Endodermal cell (in vitro differentiated cells): ENCODE measurements around the gene RHOT2. TPM values are rescaled to one million over a fixed set of nuclear protein-coding genes. Genes with fewer than 3 reads are reported as not detected.

Experiments used
- DNase-seq: peaks from one replicate; pipeline ENCODE4 v3.0.0-alpha.2; 2017
- H3K27ac ChIP-seq: 2 replicates; pipeline ENCODE4 v1.5.1; 2013; ENCODE audit warnings: mild to moderate bottlenecking, low read depth, low read length, moderate library complexity
- H3K27me3 ChIP-seq: 2 replicates; pipeline ENCODE4 v1.6.1; 2013; ENCODE audit warnings: mild to moderate bottlenecking, low read length, moderate library complexity; ENCODE audit not compliant: insufficient read depth, control insufficient read depth, poor library complexity, severe bottlenecking
- H3K36me3 ChIP-seq: 2 replicates; pipeline ENCODE4 v1.7.0; 2013; ENCODE audit warnings: mild to moderate bottlenecking, low read length, moderate library complexity; ENCODE audit not compliant: control insufficient read depth, insufficient read depth
- H3K4me1 ChIP-seq: one replicate; pipeline ENCODE4 v1.7.0; 2013; ENCODE audit warnings: low read length; ENCODE audit not compliant: control insufficient read depth, insufficient read depth
- H3K4me3 ChIP-seq: 2 replicates; pipeline ENCODE4 v1.5.1; 2013; ENCODE audit warnings: mild to moderate bottlenecking, low read length, moderate library complexity
- H3K9ac ChIP-seq: 2 replicates; pipeline ENCODE4 v1.6.1; 2013; ENCODE audit warnings: mild to moderate bottlenecking, low read length, moderate library complexity; ENCODE audit not compliant: poor library complexity, severe bottlenecking; ENCODE audit errors: extremely low read depth
- H3K9me3 ChIP-seq: 2 replicates; pipeline ENCODE4 v1.6.1; 2013; ENCODE audit warnings: mild to moderate bottlenecking, low read length, moderate library complexity; ENCODE audit not compliant: control insufficient read depth
- H3K27ac Mint-ChIP-seq: 2 replicates; pipeline ENCODE4 v1.8.0; 2020; ENCODE audit warnings: mixed read lengths
- H3K27me3 Mint-ChIP-seq: 2 replicates; pipeline ENCODE4 v1.8.0; 2021; ENCODE audit warnings: mild to moderate bottlenecking, mixed read lengths; ENCODE audit not compliant: insufficient read depth
- H3K36me3 Mint-ChIP-seq: 2 replicates; pipeline ENCODE4 v1.8.0; 2020; ENCODE audit warnings: low read depth, mixed read lengths
- H3K4me1 Mint-ChIP-seq: 2 replicates; pipeline ENCODE4 v1.8.0; 2020; ENCODE audit warnings: mixed read lengths
- H3K4me3 Mint-ChIP-seq: 2 replicates; pipeline ENCODE4 v1.8.0; 2020; ENCODE audit warnings: mild to moderate bottlenecking, moderate library complexity, mixed read lengths
- H3K9me3 Mint-ChIP-seq: 2 replicates; pipeline ENCODE4 v1.8.0; 2020; ENCODE audit warnings: mild to moderate bottlenecking, mixed read lengths
- CTCF ChIP-seq: fragments of 200-600 bp; sonication (generic); conservative IDR thresholded peaks from 2 replicates; pipeline ENCODE4 v1.5.0; 2021; ENCODE audit warnings: antibody characterized with exemption, mild to moderate bottlenecking
- WGBS, 2 experiments: methylation state at CpG; one replicate each; pipeline versions ENCODE4 v1.1.5 to v1.1.7; 2013; ENCODE audit warnings: missing lambda C conversion rate in 2 of 2, mixed read lengths in 1 of 2; ENCODE audit not compliant: insufficient coverage in 1 of 2, insufficient read length in 1 of 2; 5-methylcytosine and 5-hydroxymethylcytosine counted together
- total RNA-seq, 2 donors: library from RNA; stranded (reverse); fragmentation: NEBNext Ultra II Directional in 1 of 2; extraction: Animal tissue kit (Norgen Biotek cat#: 25700) in 1 of 2; gene quantifications; 2 replicates in 1 of 2; 3 replicates in 1 of 2; pipeline ENCODE4 v1.2.1, GENCODE V29; 2021

RHOT2 gene
- total RNA-seq, 2 donors from 2014 or later, result 180 to 193 TPM

DNA sequence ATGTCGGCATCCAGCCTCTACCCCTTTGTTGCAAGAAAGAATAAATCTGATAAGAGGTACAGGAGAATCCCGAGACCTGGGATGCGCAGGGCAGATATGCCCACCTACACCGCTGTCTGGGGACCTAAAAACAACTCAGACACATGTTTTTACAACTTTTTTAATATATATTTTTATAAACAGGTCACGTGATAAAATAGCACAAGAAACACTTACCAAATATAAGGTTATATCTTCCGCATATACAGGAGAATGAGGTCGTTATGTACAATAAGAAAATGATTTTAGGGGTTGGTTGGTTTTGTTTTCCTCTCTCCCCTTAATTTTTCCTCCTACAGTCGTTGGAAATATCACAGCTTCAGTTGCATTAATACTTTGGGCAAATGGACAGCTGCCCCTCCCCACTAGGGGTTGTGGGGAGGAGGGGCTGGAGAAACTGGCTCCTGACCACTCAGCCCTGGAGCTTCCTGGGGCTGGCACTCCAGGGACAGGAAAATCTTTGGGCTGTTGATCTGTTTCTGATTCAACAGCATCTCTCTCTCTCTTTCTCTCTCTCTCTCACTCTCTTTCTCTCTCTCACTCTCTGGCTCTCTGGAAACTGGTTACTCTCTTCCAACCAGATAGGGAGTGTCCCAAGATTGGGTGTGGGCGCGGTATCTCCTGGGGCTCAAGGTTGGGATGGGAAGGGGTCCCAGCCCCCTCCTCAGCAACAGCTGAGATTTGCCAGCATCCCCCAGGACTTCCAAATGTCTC lies 24.6 kb downstream of the RHOT2 start:
- 86 to 87% methylated on average over 4 to 7 of the region's 10 CpGs for WGBS, 2 experiments
- Mint-ChIP-seq H3K4me1 (no peaks in the 10 kb centered on the region), H3K27ac (no peak overlapping the region), H3K4me3 (no peak overlapping the region), H3K27me3 (peaks cover 65% of the 10 kb centered on the region), H3K9me3 (no peaks in the 10 kb centered on the region), H3K36me3 (no peaks in the 10 kb centered on the region)
- no peak overlapping the region for H3K27ac ChIP-seq
- peaks cover 66% of the 10 kb centered on the region for H3K27me3 ChIP-seq
- H3K9me3 ChIP-seq, result no peaks in the 10 kb centered on the region
- no peaks in the 10 kb centered on the region for H3K36me3 ChIP-seq
- no peak for TF ChIP-seq CTCF
- H3K9ac ChIP-seq, result no peak overlapping the region
- peaks cover 5% of the 10 kb centered on the region for H3K4me1 ChIP-seq
- H3K4me3 ChIP-seq, result no peak overlapping the region
- no peak for DNase-seq

- H3K36me3 ChIP-seq, result no peaks in the 10 kb centered on the region
- WGBS, 2 experiments, result 41 to 49% methylated on average over 12 to 22 of the region's 22 CpGs
- no peaks in the 10 kb centered on the region for H3K9me3 ChIP-seq
- H3K4me1 Mint-ChIP-seq, result no peaks in the 10 kb centered on the region
- no peak overlapping the region for H3K27ac Mint-ChIP-seq
- H3K27ac ChIP-seq, result no peak overlapping the region
- no peak for DNase-seq
- H3K27me3 ChIP-seq, result peaks cover 75% of the 10 kb centered on the region
- H3K9ac ChIP-seq, result no peak overlapping the region
- H3K36me3 Mint-ChIP-seq, result no peaks in the 10 kb centered on the region
- H3K4me1 ChIP-seq, result peaks cover 5% of the 10 kb centered on the region
- no peak for TF ChIP-seq CTCF
- H3K4me3 ChIP-seq, result no peak overlapping the region
- H3K4me3 Mint-ChIP-seq, result peak overlapping the region; percentile 25
- peaks cover 73% of the 10 kb centered on the region for H3K27me3 Mint-ChIP-seq
- no peaks in the 10 kb centered on the region for H3K9me3 Mint-ChIP-seq
Measured at GRCh38 chr16:693364-693763, 25.4 kb downstream of the RHOT2 start.

- 6 to 9% methylated on average over 4 to 37 of the region's 37 CpGs for WGBS, 2 experiments
- Histone ChIP-seq H3K9me3 (no peaks in the 10 kb centered on the region), H3K27ac (no peak overlapping the region), H3K9ac (no peak overlapping the region), H3K4me1 (peaks cover 5% of the 10 kb centered on the region), H3K4me3 (no peak overlapping the region), H3K36me3 (no peaks in the 10 kb centered on the region), H3K27me3 (peaks cover 79% of the 10 kb centered on the region)
- peak overlapping the region; percentile 43 for H3K4me3 Mint-ChIP-seq
- H3K9me3 Mint-ChIP-seq, result no peaks in the 10 kb centered on the region
- H3K27me3 Mint-ChIP-seq, result peaks cover 78% of the 10 kb centered on the region
- no peaks in the 10 kb centered on the region for H3K4me1 Mint-ChIP-seq
- no peaks in the 10 kb centered on the region for H3K36me3 Mint-ChIP-seq
- no peak overlapping the region for H3K27ac Mint-ChIP-seq
- no peak for DNase-seq
- TF ChIP-seq CTCF, result no peak
Measured at GRCh38 chr16:693766-694165, 25.8 kb downstream of the RHOT2 start.
